HepG2 (cell line): ENCODE measurements around the gene ADAMTS18. TPM values are rescaled to one million over a fixed set of nuclear protein-coding genes. Genes with fewer than 3 reads are reported as not detected.

Source experiments
- ATAC-seq: fragments of 200-7000 bp; cut with Tn5 transposase; 3 replicates; pipeline ENCODE4 v1.9.1; 2020; ENCODE audit warnings: mild to moderate bottlenecking, moderate library complexity
- BruUV-seq: library from RNA; stranded (reverse); fragments of 400-500 nt; replicated peaks from 2 replicates; lab custom pipeline; 2021; lab: Mats Ljungman, UMichigan
- CTCF ChIA-PET: fragments of 300-600 bp; formaldehyde crosslinking; extraction: SDS; loops from one replicate; lab custom pipeline; 2021; ENCODE audit warnings: low total read pairs, inconsistent platforms, low intra/inter-chr PET ratio; lab: Yijun Ruan, JAX
- POLR2A ChIA-PET: fragments of 350-600 bp; sonication (Branson Sonifier 250); formaldehyde crosslinking; loops from one replicate; lab custom pipeline; 2020; ENCODE audit warnings: antibody characterized with exemption, inconsistent platforms; lab: Yijun Ruan, JAX
- DNase-seq: peaks from one replicate; pipeline ENCODE4 v3.0.0-alpha.2; 2015; ENCODE audit warnings: low spot score
- FAIRE-seq: peaks from 3 replicates; lab custom pipeline; 2011; peaks lifted over from hg19 to GRCh38; lab: Jason Lieb, UNC
- H2AFZ ChIP-seq: one replicate; pipeline ENCODE4 v1.6.1; 2011; ENCODE audit warnings: low read length, inconsistent platforms
- H3K27ac ChIP-seq: fragments of 300-600 bp; 3 replicates; pipeline ENCODE4 v1.8.0; 2011; ENCODE audit warnings: mixed run types, mild to moderate bottlenecking, mixed read lengths, low read length, inconsistent platforms; ENCODE audit not compliant: insufficient read depth; ENCODE audit errors: extremely low read length
- H3K27me3 ChIP-seq, 2 experiments: fragments of 200-600 bp in 1 of 2; 2 replicates in 1 of 2; 3 replicates in 1 of 2; pipeline versions ENCODE4 v1.6.0 to v1.8.0; 2011; ENCODE audit warnings: low read length in 2 of 2, mild to moderate bottlenecking in 2 of 2, moderate library complexity in 2 of 2, inconsistent platforms in 1 of 2; ENCODE audit not compliant: insufficient read depth in 2 of 2, control insufficient read depth in 1 of 2
- H3K36me3 ChIP-seq, 2 experiments: fragments of 200-600 bp in 1 of 2; replicated peaks in 1 of 2; 2 replicates in 1 of 2; 3 replicates in 1 of 2; pipeline versions ENCODE4 v1.5.1 to v1.8.0; 2011; ENCODE audit warnings: low read length in 2 of 2, inconsistent platforms in 1 of 2; ENCODE audit not compliant: insufficient read depth in 2 of 2, control insufficient read depth in 1 of 2
- H3K4me1 ChIP-seq: 2 replicates; pipeline ENCODE4 v1.5.1; 2012; ENCODE audit warnings: low read length, inconsistent platforms; ENCODE audit not compliant: insufficient read depth
- H3K4me2 ChIP-seq: 2 replicates; pipeline ENCODE4 v1.6.0; 2011; ENCODE audit warnings: low read depth, low read length, inconsistent platforms
- H3K4me3 ChIP-seq, 3 experiments: fragments of 200-600 bp in 1 of 3; sonication (generic), shearing (Covaris generic) in 1 of 3; replicated peaks in 1 of 3; 2 replicates each; pipeline ENCODE4 v1.5.1; 2011 to 2016; ENCODE audit warnings: low read length in 3 of 3, inconsistent platforms in 2 of 3, low read depth in 2 of 3, mild to moderate bottlenecking in 2 of 3, control low read depth in 1 of 3, mixed read lengths in 1 of 3; ENCODE audit not compliant: insufficient read depth in 1 of 3
- H3K79me2 ChIP-seq: one replicate; pipeline ENCODE4 v1.6.1; 2011; ENCODE audit warnings: low read length, inconsistent platforms; ENCODE audit not compliant: insufficient read depth
- H3K9ac ChIP-seq: 2 replicates; pipeline ENCODE4 v1.6.0; 2011; ENCODE audit warnings: mild to moderate bottlenecking, low read depth, low read length, inconsistent platforms; ENCODE audit not compliant: insufficient read depth
- H3K9me3 ChIP-seq: 2 replicates; pipeline ENCODE4 v1.5.1; 2012; ENCODE audit warnings: mild to moderate bottlenecking, low read length
- H4K20me1 ChIP-seq: 2 replicates; pipeline ENCODE4 v1.6.0; 2011; ENCODE audit warnings: inconsistent platforms, mild to moderate bottlenecking, low read length, moderate library complexity; ENCODE audit not compliant: insufficient read depth
- ATF5 ChIP-seq: sonication (generic); formaldehyde crosslinking; IDR thresholded peaks from 2 replicates; pipeline ENCODE4 v1.4.0; 2020; ENCODE audit warnings: mild to moderate bottlenecking, low read depth, missing genetic modification reagents
- CENPT ChIP-seq: sonication (generic); formaldehyde crosslinking; IDR thresholded peaks from 2 replicates; pipeline ENCODE4 v1.8.0; 2022; ENCODE audit warnings: low read depth, mild to moderate bottlenecking, moderate library complexity, missing genetic modification reagents
- HOXA3 ChIP-seq: sonication (generic); formaldehyde crosslinking; IDR thresholded peaks from 2 replicates; pipeline ENCODE4 v1.5.0; 2020; ENCODE audit warnings: missing genetic modification reagents
- HOXA7 ChIP-seq: sonication (generic); formaldehyde crosslinking; IDR thresholded peaks from 2 replicates; pipeline ENCODE4 v1.8.1; 2022; ENCODE audit warnings: mild to moderate bottlenecking, missing genetic modification reagents, moderate library complexity
- JUNB ChIP-seq: sonication (generic); formaldehyde crosslinking; IDR thresholded peaks from 2 replicates; pipeline ENCODE4 v1.8.0; 2022; ENCODE audit warnings: missing genetic modification reagents, mild to moderate bottlenecking, borderline replicate concordance
- NBN ChIP-seq: fragments of 450-650 bp; conservative IDR thresholded peaks from 2 replicates; pipeline ENCODE4 v1.6.1; 2017
- PPARG ChIP-seq: conservative IDR thresholded peaks from 2 replicates; pipeline ENCODE4 v1.6.1; 2016; ENCODE audit warnings: missing biosample characterization, missing genetic modification reagents
- SCMH1 ChIP-seq: sonication (generic); formaldehyde crosslinking; IDR thresholded peaks from 2 replicates; pipeline ENCODE4 v1.9.0; 2021; ENCODE audit warnings: missing genetic modification reagents, mild to moderate bottlenecking, borderline replicate concordance
- SMAD9 ChIP-seq: sonication (generic); formaldehyde crosslinking; IDR thresholded peaks from 2 replicates; pipeline ENCODE4 v1.5.1; 2020; ENCODE audit warnings: mild to moderate bottlenecking, missing genetic modification reagents
- SNAPC4 ChIP-seq: sonication (generic); formaldehyde crosslinking; IDR thresholded peaks from 2 replicates; pipeline ENCODE4 v1.4.0; 2020; ENCODE audit warnings: mild to moderate bottlenecking, missing genetic modification reagents
- ZBED4 ChIP-seq: sonication (generic); formaldehyde crosslinking; IDR thresholded peaks from 2 replicates; pipeline ENCODE4 v1.4.0; 2020; ENCODE audit warnings: missing genetic modification reagents, borderline replicate concordance
- ZMAT3 ChIP-seq: sonication (generic); formaldehyde crosslinking; conservative IDR thresholded peaks from 2 replicates; pipeline ENCODE4 v1.7.0; 2021; ENCODE audit warnings: missing genetic modification reagents
- ZNF333 ChIP-seq: sonication (generic); formaldehyde crosslinking; IDR thresholded peaks from 2 replicates; pipeline ENCODE4 v1.4.0; 2020; ENCODE audit warnings: mild to moderate bottlenecking, missing genetic modification reagents, borderline replicate concordance
- ZNF430 ChIP-seq: sonication (generic); formaldehyde crosslinking; IDR thresholded peaks from 2 replicates; pipeline ENCODE4 v1.9.0; 2021; ENCODE audit warnings: mild to moderate bottlenecking, missing genetic modification reagents
- ZNF580 ChIP-seq: IDR thresholded peaks from 2 replicates; pipeline ENCODE4 v1.6.1; 2016; ENCODE audit warnings: low read depth, borderline replicate concordance
- WGBS: methylation state at CpG from one replicate; pipeline ENCODE4 v1.1.6; 2017; ENCODE audit warnings: low lambda C conversion rate; 5-methylcytosine and 5-hydroxymethylcytosine counted together
- in situ Hi-C: cut with HindIII; loops from 2 replicates; pipeline ENCODE4 v1.10.0; 2017; ENCODE audit warnings: low pct_unique_long_range_greater_than_20kb; ENCODE audit not compliant: extremely low pct_ligation_motif_present
- intact Hi-C: fragments of 100-400 bp; cut with micrococcal nuclease; formaldehyde crosslinking; loops from one replicate; pipeline ENCODE4 v1.10.0; 2022; ENCODE audit not compliant: unreplicated experiment
- polyA plus RNA-seq, 8 experiments: library from polyadenylated mRNA; depleted of rRNA in 3 of 8; stranded (reverse) in 7 of 8; unstranded in 1 of 8; fragments of >200 nt; fragmentation: Illumina TruSeq in 4 of 8; extraction: Trizol in 4 of 8; gene quantifications; 2 replicates each; pipeline versions ENCODE4 v1.2.1 to v1.2.3, GENCODE V29; 2011 to 2016; ENCODE audit warnings: low read depth in 4 of 8, missing spikeins in 1 of 8, mixed read lengths in 1 of 8; ENCODE audit not compliant: insufficient read depth in 1 of 8
- total RNA-seq, 5 experiments: library from RNA; depleted of rRNA; stranded (reverse); fragments of >200 nt; fragmentation: Illumina TruSeq; extraction: Trizol; gene quantifications; 2 replicates each; pipeline ENCODE4 v1.2.3, GENCODE V29; 2016; ENCODE audit warnings: low read depth in 1 of 5

ADAMTS18 gene
- total and polyA plus RNA-seq, 2 of the 13 experiments (the other 11 are each of a cell fraction or from before 2014, with no cell fraction given) = 0.01 TPM; not detected in 1

- no peak for TF ChIP-seq SNAPC4 (CRISPR knock-in tag)
Measured at GRCh38 chr16:77328274-77328673, 106.6 kb downstream of the ADAMTS18 start (continued).

GRCh38 chr16:77327717-77328116 is 107.1 kb downstream of the ADAMTS18 start:
- Histone ChIP-seq H3K4me2 (no peak overlapping the region), H2AFZ (no peak overlapping the region), H3K27me3 (no peaks in the 10 kb centered on the region), H3K9ac (no peak overlapping the region), H4K20me1 (no peaks in the 10 kb centered on the region), H3K4me3 (no peak overlapping the region), H3K36me3 (no peaks in the 10 kb centered on the region), H3K4me1 (no peaks in the 10 kb centered on the region), H3K9me3 (no peaks in the 10 kb centered on the region), H3K79me2 (no peaks in the 10 kb centered on the region), H3K27ac (no peak overlapping the region)
- no peak for TF ChIP-seq ZNF580
- no peak for TF ChIP-seq CENPT
- TF ChIP-seq HOXA3 = no peak
- TF ChIP-seq PPARG (CRISPR knock-in tag) = no peak
- TF ChIP-seq ZMAT3 (CRISPR knock-in tag) = no peak
- TF ChIP-seq SCMH1 (CRISPR knock-in tag) = no peak
- no peak for TF ChIP-seq ZNF333
- TF ChIP-seq SMAD9 = no peak
- no peak for TF ChIP-seq ZBED4 (CRISPR knock-in tag)
- TF ChIP-seq JUNB (CRISPR knock-in tag) = no peak
- TF ChIP-seq HOXA7 = no peak
- TF ChIP-seq ZNF430 (CRISPR knock-in tag) = no peak
- no peak for TF ChIP-seq NBN
- TF ChIP-seq ATF5 (CRISPR knock-in tag) = no peak
- BruUV-seq = no TSS peak
- no peak for ATAC-seq
- POLR2A ChIA-PET = no interaction called here
- no peak for DNase-seq
- intact Hi-C loops = no loop called here
- FAIRE-seq = no peak
- WGBS = 0% methylated on average over 2 of the region's 2 CpGs
- CTCF ChIA-PET = no interaction called here
- in situ Hi-C loops = no loop called here
